ENCODE measurements around the gene SYT13.

Gene SYT13

DNA sequence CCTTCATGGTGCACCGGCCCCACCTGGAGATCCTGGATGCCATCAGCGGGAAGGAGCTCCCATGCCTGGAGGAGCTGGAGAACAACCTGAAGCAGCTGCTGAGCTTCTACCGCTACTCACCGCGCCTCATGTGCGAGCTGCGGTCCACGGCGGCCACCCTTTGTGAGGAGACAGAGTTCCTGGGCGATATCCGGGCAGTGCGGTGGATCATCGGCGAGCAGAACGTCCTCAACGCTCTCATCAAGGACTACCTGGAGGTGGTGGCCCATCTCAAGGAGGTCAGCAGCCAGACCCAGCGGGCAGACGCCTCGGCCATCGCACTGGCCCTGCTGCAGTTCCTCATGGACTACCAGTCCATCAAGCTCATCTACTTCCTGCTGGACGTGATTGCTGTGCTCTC lies 59.2 kb downstream of the SYT13 start:
- no peak for ATAC-seq
- no peak for TF ChIP-seq ESRRG (CRISPR knock-in tag; IDR thresholded peaks at IDR 0.05)
- TF ChIP-seq, protein P1, sequence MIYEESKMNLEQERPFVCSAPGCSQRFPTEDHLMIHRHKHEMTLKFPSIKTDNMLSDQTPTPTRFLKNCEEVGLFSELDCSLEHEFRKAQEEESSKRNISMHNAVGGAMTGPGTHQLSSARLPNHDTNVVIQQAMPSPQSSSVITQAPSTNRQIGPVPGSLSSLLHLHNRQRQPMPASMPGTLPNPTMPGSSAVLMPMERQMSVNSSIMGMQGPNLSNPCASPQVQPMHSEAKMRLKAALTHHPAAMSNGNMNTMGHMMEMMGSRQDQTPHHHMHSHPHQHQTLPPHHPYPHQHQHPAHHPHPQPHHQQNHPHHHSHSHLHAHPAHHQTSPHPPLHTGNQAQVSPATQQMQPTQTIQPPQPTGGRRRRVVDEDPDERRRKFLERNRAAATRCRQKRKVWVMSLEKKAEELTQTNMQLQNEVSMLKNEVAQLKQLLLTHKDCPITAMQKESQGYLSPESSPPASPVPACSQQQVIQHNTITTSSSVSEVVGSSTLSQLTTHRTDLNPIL (CRISPR knock-in tag; IDR thresholded peaks at IDR 0.05; ENCODE audit: low read depth) = no peak
- no peak for TF ChIP-seq CSDC2 (CRISPR knock-in tag; IDR thresholded peaks at IDR 0.05)
- TF ChIP-seq ISL1 (CRISPR knock-in tag; IDR thresholded peaks at IDR 0.05) = no peak
- no peak for TF ChIP-seq OSR1 (CRISPR knock-in tag; IDR thresholded peaks at IDR 0.05)
- no peak for TF ChIP-seq ZNF8 (CRISPR knock-in tag; IDR thresholded peaks at IDR 0.05)
- TF ChIP-seq, protein P2, sequence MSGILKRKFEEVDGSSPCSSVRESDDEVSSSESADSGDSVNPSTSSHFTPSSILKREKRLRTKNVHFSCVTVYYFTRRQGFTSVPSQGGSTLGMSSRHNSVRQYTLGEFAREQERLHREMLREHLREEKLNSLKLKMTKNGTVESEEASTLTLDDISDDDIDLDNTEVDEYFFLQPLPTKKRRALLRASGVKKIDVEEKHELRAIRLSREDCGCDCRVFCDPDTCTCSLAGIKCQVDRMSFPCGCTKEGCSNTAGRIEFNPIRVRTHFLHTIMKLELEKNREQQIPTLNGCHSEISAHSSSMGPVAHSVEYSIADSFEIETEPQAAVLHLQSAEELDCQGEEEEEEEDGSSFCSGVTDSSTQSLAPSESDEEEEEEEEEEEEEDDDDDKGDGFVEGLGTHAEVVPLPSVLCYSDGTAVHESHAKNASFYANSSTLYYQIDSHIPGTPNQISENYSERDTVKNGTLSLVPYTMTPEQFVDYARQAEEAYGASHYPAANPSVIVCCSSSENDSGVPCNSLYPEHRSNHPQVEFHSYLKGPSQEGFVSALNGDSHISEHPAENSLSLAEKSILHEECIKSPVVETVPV (CRISPR knock-in tag; IDR thresholded peaks at IDR 0.05) = no peak
- no peak for TF ChIP-seq ARNTL (CRISPR knock-in tag; IDR thresholded peaks at IDR 0.05; ENCODE audit: borderline replicate concordance, low read depth)
- TF ChIP-seq, protein P3, sequence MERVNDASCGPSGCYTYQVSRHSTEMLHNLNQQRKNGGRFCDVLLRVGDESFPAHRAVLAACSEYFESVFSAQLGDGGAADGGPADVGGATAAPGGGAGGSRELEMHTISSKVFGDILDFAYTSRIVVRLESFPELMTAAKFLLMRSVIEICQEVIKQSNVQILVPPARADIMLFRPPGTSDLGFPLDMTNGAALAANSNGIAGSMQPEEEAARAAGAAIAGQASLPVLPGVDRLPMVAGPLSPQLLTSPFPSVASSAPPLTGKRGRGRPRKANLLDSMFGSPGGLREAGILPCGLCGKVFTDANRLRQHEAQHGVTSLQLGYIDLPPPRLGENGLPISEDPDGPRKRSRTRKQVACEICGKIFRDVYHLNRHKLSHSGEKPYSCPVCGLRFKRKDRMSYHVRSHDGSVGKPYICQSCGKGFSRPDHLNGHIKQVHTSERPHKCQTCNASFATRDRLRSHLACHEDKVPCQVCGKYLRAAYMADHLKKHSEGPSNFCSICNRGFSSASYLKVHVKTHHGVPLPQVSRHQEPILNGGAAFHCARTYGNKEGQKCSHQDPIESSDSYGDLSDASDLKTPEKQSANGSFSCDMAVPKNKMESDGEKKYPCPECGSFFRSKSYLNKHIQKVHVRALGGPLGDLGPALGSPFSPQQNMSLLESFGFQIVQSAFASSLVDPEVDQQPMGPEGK (CRISPR knock-in tag; IDR thresholded peaks at IDR 0.05; ENCODE audit: borderline replicate concordance) = no peak

DNA sequence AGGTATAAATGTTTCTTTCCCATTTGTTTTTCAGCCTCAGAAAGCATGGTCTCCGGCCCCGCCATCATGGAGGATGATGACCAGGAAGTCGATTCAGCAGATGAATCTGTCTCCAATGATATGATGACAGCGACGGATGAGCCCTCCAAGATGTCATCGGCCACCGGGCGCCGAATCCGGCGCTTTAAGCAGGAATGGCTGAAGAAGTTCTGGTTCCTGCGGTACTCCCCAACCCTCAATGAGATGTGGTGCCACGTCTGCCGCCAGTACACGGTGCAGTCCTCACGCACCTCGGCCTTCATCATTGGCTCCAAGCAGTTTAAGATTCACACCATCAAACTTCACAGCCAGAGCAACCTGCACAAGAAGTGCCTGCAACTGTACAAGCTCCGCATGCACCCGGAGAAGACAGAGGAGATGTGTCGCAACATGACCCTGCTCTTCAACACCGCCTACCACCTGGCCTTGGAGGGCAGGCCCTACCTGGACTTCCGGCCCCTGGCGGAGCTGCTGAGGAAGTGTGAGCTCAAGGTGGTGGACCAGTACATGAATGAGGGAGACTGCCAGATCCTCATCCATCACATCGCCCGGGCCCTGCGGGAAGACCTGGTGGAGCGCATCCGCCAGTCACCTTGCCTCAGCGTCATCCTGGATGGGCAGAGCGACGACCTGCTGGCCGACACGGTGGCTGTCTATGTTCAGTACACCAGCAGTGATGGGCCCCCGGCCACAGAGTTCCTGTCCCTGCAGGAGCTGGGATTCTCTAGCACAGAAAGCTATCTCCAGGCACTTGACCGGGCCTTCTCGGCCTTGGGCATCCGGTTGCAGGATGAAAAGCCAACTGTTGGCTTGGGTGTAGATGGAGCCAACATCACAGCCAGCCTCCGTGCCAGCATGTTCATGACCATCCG lies 59.9 kb downstream of the SYT13 start:
- ATAC-seq = no peak
- TF ChIP-seq, protein P3 (CRISPR knock-in tag; IDR thresholded peaks at IDR 0.05; ENCODE audit: borderline replicate concordance) = no peak
- TF ChIP-seq GLIS3 (CRISPR knock-in tag; IDR thresholded peaks at IDR 0.05) = no peak
- TF ChIP-seq, protein P2 (CRISPR knock-in tag; IDR thresholded peaks at IDR 0.05) = no peak
- TF ChIP-seq TCF4 (CRISPR knock-in tag; IDR thresholded peaks at IDR 0.05; ENCODE audit: borderline replicate concordance) = no peak

DNA sequence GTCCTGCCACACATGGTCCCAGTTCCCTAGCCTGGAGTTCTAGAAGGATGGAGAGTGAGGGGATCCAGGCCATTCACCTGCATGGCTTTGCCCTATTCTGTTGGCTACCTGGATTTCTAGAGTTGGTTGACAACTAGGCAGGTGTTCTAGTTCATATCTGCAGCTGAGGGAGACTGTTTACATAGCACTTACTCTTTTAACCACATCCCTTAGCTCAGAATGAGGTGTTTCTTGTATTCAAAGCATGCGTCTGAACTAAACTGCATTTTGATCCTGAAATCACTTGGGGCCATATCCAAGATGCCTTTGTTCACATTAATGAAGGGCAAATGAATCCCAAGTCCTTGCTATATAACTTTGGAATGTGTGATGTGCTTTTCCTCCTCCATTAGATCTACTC lies 60.9 kb downstream of the SYT13 start:
- ATAC-seq = no peak
- TF ChIP-seq ZNF70 (CRISPR knock-in tag; IDR thresholded peaks at IDR 0.05) (no peak), PPARA (CRISPR knock-in tag; IDR thresholded peaks at IDR 0.05; ENCODE audit: borderline replicate concordance) (no peak), ZFP30 (CRISPR knock-in tag; IDR thresholded peaks at IDR 0.05) (no peak), ZNF8 (CRISPR knock-in tag; IDR thresholded peaks at IDR 0.05) (no peak), ZFP3 (CRISPR knock-in tag; IDR thresholded peaks at IDR 0.05) (no peak), ESRRG (CRISPR knock-in tag; IDR thresholded peaks at IDR 0.05) (no peak), GLIS3 (CRISPR knock-in tag; IDR thresholded peaks at IDR 0.05) (no peak), SNAI2 (CRISPR knock-in tag; IDR thresholded peaks at IDR 0.05) (no peak), TCF4 (CRISPR knock-in tag; IDR thresholded peaks at IDR 0.05; ENCODE audit: borderline replicate concordance) (no peak), ISL1 (CRISPR knock-in tag; IDR thresholded peaks at IDR 0.05) (no peak), ZNF565 (CRISPR knock-in tag; conservative IDR thresholded peaks at IDR 0.05; ENCODE audit: low read depth) (no peak), RARB (CRISPR knock-in tag; IDR thresholded peaks at IDR 0.05) (no peak), OSR1 (CRISPR knock-in tag; IDR thresholded peaks at IDR 0.05) (no peak)
- TF ChIP-seq, protein P3 (CRISPR knock-in tag; IDR thresholded peaks at IDR 0.05; ENCODE audit: borderline replicate concordance) = no peak
- TF ChIP-seq, protein P2 (CRISPR knock-in tag; IDR thresholded peaks at IDR 0.05) = no peak
- TF ChIP-seq, protein P4, sequence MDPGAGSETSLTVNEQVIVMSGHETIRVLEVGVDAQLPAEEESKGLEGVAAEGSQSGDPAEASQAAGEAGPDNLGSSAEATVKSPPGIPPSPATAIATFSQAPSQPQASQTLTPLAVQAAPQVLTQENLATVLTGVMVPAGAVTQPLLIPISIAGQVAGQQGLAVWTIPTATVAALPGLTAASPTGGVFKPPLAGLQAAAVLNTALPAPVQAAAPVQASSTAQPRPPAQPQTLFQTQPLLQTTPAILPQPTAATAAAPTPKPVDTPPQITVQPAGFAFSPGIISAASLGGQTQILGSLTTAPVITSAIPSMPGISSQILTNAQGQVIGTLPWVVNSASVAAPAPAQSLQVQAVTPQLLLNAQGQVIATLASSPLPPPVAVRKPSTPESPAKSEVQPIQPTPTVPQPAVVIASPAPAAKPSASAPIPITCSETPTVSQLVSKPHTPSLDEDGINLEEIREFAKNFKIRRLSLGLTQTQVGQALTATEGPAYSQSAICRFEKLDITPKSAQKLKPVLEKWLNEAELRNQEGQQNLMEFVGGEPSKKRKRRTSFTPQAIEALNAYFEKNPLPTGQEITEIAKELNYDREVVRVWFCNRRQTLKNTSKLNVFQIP (CRISPR knock-in tag; IDR thresholded peaks at IDR 0.05; ENCODE audit: borderline replicate concordance, low read depth) = no peak

Measured in SK-N-SH treated with all-trans-retinoic acid at 6 μM for 48 hours (cell line).